ENCODE results near the gene C14orf93.

The C14orf93 gene

DNA sequence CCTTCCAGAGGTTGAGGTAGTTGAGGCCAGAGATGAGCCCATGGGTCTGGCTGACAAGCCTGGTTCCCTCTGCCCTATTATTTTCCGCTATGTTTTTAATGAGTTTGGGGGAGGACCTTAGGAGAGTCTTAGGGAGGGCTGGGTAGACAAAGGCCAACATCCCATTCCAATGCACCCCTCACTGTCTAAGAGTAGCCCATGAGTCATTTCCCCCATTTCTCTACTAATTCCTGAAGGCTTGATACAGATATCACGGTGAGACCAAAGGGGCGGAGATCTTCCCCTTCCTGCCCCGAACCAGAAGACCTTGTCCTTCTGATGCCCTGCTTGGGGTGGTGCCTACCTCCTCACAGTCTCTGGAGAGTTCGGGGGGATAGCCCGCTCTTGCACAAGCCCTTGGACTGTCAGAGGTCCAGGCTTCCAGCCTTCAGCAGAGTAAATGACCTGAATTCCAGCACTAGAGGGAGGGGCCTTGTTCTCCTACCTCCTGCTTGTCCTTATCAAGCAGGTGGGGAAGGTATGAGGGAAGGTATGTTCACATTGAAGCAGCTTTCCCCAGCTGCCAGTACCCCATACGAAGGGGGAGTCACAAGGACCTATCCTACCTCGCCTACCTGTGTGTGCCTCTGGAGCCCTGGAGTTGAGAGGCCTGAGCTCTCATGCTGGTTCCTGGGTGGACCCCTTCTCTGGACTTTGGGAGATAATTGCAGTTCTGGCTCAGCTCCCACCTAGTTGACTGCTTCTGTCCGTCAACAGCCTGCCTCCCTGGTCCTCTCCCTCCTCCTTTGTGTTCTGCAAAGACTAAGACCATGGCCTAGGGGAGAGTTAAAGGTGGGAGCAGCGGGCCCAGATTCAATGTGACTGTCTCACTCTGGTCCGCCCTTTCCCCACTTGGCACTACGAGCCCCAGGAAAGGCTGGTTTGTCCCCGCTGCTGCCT lies 35.7 kb upstream of the C14orf93 start:
- DNase-seq (ENCODE audit: low read depth in 2 of 2): no peak

DNA sequence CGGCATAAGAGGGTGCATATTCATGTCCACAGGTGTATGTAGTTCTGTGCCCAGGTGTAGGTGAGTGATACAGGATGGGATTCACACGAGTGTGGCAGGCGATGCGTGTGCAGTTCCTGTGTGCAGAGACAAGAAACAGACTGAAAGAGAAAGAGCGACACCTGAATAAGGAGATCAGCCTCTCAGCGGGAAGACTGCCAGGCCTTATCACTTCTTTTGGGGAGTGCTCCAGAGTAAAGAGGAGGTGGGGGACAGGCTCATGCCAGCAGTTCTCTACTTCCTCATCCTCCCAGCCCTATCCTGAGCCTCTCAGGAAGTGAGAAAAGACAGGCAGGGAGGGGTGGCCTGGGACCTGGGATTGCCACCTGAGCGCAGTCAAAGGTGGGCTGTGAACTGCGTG lies 34.9 kb upstream of the C14orf93 start:
- DNase-seq (ENCODE audit: low read depth in 2 of 2): no peak

DNA sequence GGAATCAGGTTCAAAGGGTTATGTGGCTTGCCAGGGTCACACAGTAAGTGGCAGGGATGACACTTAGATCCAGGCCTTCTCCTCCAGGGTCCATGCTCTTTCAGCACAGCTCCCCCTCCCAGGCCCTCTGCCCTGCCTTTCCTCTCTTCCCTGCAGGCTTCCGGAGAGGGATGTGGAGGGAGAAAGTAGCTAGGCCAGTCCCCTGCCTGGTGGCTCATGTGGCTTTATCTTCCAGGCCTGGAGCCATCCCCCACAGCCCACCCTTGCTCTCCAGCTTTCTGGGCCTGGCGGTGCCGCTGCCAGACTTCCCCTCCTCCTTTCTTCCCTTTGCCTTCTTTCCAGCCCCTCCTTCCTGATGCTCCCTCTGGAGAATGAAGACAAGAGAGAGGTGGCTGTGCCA lies 33.8 kb upstream of the C14orf93 start:
- no peak for DNase-seq (ENCODE audit: low read depth in 2 of 2)

DNA sequence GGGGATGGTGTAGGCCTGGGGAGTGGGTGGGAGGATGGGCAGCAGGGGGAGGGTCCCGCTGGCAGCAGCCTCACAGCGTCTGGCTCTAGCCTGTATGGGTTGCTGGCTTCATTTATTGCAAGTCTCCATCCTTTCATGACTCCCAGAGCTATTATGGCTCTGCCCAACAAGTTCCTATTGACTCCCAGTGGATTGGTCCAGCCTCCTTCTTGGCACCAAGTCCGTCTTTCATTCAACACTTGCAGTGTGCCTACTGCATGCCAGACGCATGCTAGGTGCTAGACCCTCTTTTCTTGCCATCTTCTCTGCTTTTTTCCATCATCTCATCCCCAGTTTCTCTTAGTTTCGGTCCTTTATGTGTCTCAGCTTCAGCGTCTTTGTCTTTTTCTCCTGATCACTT lies 33.2 kb upstream of the C14orf93 start:
- DNase-seq (ENCODE audit: low read depth in 2 of 2): no peak

DNA sequence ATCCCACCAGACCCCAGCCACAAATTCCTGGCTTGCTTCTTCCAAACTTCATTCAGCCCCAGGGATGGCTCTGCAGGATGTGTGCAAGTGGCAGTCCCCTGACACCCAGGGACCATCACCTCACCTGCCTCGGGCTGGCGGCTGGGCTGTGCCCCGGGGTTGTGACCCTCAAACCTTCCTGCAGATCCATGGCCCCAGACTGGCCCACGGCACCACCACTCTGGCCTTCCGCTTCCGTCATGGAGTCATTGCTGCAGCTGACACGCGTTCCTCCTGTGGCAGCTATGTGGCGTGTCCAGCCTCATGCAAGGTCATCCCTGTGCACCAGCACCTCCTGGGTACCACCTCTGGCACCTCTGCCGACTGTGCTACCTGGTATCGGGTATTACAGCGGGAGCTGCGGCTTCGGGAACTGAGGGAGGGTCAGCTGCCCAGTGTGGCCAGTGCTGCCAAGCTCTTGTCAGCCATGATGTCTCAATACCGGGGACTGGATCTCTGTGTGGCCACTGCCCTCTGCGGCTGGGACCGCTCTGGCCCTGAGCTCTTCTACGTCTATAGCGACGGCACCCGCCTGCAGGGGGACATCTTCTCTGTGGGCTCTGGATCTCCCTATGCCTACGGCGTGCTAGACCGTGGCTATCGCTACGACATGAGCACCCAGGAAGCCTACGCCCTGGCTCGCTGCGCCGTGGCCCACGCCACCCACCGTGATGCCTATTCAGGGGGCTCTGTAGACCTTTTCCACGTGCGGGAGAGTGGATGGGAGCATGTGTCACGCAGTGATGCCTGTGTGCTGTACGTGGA lies 32.4 kb upstream of the C14orf93 start, which contains the start of gene PSMB11:
PSMB11 (plus strand) TSS at position 51 of the 804 bp plus-strand sequence; CDS start at position 65, 14 bp downstream.
- no peak for DNase-seq (ENCODE audit: low read depth in 2 of 2)

DNA sequence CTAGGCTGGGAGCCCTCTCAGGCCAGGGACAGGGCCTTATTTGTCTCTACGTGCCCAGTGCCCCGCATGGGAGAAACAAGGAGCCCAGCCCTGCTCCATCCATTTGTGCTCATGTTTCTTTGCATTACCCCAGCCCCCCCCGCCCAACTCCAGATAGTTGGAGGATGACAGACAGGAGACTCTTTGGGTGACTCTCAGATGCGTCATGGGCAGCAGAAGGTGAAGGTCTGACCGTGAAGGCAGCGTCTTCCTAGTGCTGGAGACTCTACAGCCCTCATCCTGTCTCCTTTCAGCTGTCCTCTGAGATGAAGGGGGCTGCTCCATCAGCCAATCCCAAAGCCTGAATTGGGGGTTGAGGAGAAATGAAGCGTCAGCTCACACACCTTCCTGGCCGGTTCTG lies 31.8 kb upstream of the C14orf93 start:
- DNase-seq (ENCODE audit: low read depth in 2 of 2): no peak

DNA sequence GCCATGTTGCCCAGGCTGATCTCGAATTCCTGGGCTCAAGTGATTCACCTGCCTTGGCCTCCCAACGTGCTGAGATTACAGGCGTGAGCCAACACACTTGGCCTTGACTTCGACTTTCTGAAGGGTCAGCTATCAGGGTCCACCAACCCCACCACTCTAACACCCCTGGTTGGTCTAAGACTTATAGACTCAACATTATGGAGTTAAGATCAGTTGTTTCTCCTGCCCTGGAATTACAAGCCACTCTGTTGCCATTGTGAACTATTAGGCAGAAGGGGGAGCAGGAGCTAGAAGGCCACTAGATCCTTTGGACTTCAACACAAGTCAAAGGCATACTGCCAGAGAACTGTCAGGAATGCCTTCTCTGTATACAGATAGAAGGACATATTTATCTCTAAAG lies 30.2 kb upstream of the C14orf93 start:
- no peak for DNase-seq (ENCODE audit: low read depth in 2 of 2)

DNA sequence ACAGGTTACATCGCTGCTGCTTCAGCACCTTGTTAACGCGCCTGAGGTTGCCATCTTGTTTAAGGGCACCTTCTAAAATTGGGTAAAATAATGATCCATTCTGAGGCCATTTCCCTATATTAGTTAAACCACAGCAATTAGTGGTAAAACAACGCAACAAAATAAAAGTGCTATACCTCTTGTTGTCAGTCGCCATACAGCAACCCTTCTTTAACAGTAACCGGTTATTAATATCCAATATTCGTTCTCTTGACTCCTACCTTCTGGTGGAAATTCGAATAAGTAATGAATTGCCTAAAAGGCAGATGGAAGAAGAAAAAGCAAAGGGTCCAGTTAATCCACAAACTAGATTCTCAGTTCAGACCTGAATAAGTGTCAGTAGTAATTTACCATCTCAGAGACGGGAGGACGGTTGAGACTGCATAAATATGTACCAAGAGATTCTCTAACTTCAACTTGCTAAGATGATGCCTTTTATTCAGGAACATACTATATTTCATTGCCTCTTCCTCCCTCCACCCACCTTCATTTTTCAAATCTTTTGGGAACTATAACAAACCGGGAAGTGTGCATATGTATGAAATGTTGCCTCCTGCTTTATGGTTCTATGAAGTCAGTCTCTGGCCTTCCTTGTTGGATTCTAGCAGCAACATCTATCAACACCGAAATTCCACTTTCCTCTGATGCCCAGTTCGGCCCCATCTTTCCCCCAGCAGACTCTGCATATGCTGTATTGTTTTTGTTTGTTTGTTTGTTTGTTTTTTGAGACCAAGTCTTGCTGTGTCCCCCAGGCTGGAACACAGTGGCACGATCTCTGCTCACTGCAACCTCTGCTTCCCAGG lies 25.6 kb upstream of the C14orf93 start:
- no peak for DNase-seq (ENCODE audit: low read depth in 2 of 2)

DNA sequence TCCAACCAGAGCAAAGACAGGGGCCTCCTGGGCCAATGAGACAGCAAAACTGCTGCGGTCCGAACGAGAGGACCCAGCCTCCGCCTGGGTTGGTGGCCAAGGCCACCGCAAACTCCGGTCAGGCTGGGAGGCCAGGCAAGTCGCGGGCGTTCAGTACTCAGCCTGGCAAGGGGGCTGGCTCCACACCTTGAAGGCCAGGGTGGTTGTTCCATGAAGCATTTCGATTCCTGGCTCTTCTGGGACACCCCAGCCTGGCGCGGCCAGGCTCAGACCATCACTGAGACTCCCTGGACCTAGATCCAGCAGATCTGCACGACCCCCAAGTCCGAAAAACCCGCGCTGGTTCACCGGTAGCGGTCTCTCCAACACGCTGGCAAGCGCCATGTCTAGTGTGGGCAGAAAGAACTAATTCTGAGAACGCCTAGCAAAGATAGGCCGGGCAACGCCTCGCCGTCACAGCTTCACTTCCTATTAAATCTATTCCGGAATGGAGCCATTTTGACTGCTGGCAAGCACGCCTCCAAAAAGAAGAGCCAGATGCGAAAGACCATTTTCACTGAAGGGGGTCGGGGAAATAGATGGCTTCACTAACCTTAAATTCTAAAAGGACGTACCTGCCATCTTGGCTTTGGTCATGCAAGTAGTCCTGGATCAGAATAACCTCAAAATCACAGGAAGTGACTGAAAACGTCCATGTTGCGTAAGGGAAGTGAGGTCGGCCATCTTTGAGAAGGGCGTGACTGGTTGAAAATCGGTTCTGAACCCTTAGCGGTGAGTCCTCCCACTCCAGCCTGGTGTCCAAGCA lies 24.8 kb upstream of the C14orf93 start, which contains the start of gene PSMB5:
PSMB5 (minus strand) TSS at position 403 of the 805 bp plus-strand sequence; CDS start at position 384, 19 bp downstream.
- DNase-seq (ENCODE audit: low read depth in 2 of 2): peak; percentile 81 to 89

DNA sequence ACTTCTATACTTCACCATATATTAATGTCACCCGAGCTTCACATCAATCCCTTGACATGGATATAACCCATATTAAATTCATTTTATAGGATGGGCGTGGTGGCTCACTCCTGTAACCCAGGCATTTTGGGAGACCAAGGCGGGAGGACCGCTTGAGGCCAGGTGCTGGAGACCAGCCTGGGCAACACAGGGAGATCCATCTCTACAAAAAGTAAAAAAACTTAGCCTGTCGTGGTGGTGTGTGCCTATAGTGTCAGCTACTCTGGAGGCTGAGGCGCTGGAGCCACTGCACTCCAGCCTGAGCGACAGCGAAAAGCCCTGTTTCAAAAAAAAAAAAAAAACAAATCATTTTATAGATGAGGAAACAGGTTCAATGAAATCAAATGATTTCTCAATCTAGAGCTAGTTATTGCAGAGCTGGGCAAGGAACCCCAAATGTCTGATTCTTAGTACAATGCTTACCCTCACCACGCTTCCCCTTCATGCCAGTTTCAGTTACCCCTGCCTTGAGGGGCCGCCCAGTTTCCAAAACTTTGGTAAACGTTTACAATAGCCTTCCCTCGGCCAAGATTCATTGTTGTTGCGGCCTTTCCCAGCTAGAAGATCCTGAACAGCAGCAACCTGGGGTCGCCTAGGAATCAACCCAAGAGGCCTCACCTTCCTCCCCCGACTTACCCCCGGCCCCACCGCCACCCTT lies 24.0 kb upstream of the C14orf93 start:
- no peak for DNase-seq (ENCODE audit: low read depth in 2 of 2)

DNA sequence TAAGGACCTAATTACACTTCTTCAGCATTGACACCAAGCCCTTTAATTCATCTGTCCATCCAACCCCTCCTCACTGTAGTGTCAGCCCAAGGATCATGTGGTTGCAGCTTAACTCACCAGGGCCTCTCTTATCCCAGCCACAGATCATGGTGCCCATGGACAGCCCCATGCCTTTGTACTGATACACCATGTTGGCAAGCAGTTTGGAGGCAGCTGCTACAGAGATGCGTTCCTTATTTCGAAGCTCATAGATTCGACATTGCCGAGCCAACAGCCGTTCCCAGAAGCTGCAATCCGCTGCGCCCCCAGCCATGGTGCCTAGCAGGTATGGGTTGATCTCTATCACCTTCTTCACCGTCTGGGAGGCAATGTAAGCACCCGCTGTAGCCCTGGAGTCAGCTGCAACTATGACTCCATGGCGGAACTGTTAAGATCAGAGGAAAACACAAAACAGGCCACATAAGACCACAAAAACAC lies 23.3 kb upstream of the C14orf93 start:
- DNase-seq (ENCODE audit: low read depth in 2 of 2): no peak

DNA sequence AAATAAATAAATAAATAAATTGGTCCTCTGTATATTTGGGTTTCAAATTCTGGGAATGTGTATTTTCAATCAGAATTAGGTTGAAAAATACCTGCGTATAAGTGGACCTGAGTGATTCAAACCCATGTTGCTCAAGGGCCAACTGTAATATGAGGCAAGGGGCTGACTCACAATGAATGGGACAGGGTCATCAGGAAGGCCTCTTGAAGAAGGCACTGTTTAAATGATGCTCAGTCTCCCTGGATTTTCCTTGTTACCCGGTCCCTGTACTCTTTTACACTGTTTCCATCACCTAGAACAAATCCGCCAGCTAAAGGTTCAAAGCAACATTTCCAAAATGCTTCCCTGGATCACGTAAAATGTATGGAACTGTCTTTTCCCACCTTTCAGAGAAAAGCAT lies 21.0 kb upstream of the C14orf93 start:
- no peak for DNase-seq (ENCODE audit: low read depth in 2 of 2)

DNA sequence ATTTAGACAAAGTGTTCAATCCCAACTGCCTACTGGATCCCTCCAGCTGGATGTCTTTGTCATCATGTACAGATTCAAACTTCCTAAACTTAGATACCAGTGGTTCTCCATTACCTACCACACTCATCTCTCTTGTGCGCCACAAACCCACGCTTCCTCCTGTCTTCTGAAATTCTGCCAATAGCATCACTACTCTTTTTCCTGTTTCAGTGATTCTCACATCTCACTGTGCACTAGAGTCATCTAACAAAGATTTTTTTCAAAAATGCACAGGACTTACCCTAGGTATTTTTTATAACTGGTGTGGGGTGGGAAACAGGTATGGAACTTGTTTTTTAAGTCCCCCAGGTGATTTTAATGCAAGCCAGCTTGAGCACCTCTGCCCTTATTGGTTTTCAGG lies 18.9 kb upstream of the C14orf93 start:
- no peak for DNase-seq (ENCODE audit: low read depth in 2 of 2)

DNA sequence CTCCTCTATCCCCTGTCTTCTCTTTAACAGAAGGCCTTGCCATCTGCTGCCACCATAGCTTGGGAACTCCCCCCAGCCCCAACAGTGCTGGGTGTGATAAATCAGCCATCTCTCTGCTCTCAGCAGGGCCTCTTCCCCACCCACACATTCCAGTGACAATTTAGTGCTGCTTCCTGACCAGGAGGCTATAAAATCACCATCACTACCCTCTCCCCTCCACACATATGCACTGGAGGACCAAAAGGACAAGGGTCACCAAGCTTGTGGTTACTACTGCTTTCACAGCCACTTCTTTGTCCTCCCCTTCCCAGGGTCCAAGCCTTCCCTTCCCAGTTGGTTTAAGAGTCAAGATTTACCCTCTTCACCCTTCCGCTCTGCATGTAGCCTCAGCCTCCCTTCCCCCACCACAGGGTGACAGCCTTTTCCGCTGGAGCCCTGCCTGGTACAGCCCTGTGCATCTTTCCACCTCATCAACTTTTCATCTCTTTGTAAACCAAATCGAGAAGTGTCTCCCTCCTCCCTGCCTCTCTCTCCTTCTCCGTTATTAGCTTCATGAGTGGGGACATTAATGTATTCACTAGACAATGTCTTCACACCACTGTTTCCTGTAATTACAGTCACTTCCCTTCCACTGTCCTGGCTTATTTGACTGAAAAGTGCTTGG lies 15.3 kb upstream of the C14orf93 start:
- DNase-seq (ENCODE audit: low read depth in 2 of 2): no peak

DNA sequence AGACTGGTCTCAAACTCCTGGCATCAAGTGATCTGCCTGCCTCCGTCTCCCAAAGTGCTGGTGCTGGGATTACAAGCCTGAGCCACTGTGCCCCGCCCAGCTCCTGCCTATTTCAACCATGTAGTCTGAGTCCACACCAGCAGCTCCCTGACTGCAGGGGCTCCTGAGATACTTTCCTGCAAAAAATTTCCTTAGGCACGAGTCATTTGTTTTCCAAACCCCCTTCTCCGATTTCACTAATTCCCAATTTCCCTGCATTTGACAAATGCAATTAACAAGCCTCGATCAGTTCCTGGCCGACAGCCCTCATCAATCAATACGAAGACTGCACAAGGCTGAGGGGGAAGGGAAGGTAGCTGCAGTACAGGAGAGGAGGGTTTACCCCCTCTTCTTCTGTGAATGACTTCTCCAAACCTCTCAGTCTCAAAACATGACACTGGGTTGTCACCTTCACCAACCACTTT lies 14.7 kb upstream of the C14orf93 start:
- no peak for DNase-seq (ENCODE audit: low read depth in 2 of 2)

DNA sequence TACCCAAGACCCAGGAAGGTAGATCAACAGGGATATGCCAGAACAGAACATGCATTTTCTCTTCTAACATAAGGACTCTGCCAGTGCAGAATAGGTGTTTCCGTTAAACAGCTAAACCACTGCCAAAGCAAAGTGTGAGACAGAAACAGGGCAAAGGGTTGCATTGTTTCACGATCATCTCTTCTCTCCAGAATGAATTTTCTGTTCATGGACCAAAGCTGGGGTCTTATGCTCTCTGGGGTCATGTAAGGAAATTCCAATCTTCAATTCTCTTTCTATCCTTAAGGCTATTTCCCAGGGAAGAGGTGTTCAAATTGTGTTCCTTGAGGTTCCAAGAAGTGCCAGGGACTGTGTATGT lies 13.8 kb upstream of the C14orf93 start:
- DNase-seq (ENCODE audit: low read depth in 2 of 2): no peak

DNA sequence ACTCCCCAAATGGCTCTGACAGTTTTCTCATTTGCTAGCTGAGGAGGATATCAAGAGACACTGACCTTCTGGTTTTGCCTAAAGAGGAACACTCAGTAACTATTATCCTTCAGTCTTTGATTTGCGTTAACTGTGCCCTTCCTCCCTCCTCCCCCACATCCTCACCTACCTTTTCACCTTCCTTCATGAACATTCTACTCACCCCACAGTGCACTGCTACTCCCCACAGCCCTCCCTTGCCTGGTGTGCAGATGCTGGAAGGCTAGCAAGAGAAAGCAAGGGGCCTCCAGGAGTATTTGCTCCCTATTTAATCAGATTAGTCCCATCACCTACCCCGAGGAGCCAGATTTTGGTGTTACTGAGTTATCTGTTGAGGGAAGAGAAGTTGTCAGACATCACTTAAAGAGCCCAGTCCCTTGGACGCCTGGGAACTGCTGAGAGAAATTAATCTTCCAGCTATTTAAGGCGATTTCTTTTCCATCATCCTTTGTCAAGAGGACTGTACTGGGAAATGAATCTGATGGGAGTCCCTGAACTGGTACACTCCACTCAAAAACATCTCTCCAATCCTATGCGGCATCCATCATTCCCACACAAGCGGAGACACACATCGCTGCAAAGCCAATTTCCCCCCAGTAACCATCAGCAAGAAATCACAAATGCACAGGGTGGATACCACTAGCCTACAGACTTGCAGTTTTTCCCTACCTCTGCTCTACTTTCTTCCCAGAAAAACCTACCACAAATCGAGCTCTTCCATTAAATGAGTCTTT lies 13.3 kb upstream of the C14orf93 start:
- DNase-seq (ENCODE audit: low read depth in 2 of 2): no peak

DNA sequence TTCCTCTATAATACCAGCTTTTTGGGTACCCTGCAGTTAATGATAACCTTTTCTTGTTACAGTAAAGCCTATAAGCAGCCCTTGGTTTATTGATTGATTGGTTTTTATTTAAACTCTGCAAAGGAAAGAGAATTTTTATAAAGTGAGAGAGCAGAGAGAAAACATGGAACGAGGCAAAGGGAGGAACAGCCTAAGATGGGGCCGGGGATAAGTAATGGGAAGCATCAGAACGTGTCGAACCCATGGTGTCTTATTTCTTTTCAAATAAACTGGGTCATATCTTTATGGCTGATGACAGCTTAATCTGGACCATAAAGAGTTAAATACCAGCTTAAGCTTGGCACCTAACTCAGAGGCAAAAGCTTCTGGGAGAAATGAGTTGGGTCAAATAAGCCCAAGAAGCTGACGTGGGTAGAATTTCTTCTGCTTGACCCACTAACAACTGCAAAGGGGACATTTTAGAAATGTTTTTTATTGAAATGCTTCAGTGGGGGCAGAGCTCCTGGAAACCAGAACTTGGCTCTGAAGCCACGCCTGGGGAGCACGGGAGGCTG lies 12.0 kb upstream of the C14orf93 start:
- DNase-seq (ENCODE audit: low read depth in 2 of 2): no peak

Data from stimulated activated CD8-positive, alpha-beta memory T cell treated with anti-CD3 and anti-CD28 coated beads, Interleukin-7, amount 100 ng/mL, for 4 hours (primary cell).